Measurements from ENCODE around the gene LAMA3.

Gene LAMA3

DNA sequence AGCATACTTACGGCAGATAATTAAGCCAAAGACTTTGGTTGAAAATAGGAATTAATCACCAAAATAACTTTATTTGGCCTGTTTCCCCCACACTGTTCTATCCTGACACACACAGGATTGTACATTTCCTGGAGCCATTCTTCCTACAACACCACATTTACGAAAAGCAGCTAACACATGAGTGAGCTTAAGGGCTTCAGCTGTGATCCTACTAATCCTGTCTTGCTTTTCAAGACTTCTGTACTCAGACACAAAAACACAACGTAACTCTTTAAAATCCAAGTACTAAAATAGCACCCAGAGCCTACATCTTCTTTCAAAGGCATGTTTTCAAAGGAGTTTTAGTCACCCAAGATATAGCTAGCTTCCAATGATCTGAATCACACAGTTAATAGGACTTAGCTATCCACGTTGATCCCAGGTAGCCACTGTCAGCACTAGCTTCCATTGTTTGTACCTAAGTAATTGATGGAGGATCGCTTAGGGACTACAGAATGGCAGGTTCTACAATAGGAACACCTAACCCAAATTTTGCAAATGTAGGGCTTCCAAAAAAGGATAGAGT is 282.5 kb downstream of the LAMA3 start:
- DNase-seq (ENCODE audit: low read depth), result no peak

DNA sequence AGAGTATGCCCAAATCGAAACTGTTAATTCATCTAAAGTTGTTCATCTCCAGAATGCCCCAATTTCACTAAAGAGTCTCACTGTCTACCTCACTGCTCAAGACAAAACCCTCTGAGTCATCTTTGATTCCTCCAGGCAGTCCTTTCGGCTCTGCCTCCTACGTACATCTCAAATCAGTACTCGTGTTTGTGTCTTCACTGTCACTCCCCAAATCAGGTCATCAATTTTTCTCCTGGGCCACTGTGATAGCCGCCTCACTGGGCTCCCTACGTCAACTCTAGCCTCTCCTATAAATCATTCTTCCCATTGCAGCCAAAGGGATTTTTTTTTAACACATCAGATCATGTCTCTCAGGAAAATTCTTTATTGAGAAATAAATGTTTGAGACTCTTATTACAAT is 283.2 kb downstream of the LAMA3 start:
- DNase-seq (ENCODE audit: low read depth), result no peak

DNA sequence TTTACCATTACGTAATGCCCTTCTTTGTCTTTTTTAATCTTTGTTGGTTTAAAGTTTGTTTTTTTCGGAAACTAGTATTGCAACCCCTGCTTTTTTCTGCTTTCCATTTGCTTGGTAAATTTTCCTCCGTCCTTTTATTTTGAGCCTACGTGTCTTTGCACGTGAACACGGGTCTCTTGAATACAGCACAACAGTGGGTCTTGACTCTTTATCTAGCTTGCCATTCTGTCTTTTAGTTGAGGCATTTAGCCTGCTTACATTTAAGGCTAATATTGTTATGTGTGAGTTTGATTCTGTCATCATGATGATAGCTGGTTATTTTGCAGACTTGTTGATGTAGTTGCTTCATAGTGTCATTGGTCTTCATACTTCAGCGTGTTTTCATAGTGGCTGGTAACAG is 287.9 kb downstream of the LAMA3 start:
- no peak for DNase-seq (ENCODE audit: low read depth)

DNA sequence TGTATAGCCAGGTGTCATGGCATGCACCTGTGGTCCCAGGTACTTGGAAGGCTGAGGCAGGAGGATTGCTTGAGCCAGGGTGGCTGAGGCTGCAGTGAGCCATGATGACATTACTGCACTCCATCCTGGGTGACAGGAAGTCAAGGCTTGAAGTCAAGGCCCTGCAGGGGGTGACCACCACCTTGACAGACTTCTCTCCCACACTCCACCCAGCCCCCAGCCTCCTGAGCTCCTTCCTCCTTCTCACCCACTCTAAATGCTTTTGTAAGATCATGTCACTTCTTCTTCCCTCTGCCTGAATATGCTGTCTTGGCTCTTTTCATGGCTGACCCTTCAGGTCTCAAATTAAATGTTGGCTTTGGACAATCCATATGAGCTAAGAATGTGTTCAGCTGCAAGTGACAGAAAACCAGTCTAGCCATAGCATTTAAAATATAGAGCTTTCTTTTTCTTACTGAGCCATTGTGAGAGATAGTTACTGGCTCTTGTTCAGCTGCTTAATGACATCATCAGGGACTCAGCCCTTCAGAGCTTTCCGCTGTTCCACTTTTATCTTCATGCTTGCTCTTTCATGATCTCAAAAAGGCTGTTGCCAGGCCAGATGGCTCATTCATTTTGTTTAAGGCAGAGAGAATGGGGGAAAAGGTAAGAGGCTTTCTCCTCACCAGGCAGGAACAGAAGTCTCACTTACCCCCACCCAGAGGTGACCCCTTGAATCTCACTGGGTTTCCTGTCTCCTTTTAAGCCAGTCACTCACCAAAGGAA is 288.6 kb downstream of the LAMA3 start:
- DNase-seq (ENCODE audit: low read depth), result no peak

DNA sequence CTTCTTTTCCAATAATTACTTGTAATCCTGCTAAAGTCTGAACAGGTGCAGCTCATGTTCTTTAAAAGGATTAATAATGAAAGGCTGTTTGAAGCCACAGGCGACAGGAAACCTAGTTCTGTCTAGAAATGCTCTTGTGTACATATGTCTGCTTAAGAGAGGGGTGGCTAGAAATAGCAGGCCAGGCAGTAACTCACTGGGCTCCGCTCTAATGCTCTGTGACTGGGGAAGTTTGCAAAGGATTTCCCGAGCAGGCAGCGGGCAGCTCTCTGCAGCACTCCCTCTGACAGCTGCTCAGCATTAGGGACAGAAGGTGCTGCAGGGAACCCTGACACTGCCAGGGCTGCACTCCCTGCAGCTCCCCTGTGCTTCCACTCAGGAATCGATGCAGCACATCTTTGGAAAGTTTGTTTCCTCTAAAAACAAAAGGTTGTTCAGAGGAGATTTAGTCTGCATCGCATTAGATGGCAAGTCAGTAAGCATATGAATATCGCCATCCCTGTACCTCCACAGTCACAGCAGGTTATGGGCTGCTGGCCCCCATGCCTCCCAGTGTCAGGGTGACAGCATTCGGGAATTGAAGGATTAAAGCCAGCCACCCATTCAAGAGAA is 292.2 kb downstream of the LAMA3 start:
- no peak for DNase-seq (ENCODE audit: low read depth)

DNA sequence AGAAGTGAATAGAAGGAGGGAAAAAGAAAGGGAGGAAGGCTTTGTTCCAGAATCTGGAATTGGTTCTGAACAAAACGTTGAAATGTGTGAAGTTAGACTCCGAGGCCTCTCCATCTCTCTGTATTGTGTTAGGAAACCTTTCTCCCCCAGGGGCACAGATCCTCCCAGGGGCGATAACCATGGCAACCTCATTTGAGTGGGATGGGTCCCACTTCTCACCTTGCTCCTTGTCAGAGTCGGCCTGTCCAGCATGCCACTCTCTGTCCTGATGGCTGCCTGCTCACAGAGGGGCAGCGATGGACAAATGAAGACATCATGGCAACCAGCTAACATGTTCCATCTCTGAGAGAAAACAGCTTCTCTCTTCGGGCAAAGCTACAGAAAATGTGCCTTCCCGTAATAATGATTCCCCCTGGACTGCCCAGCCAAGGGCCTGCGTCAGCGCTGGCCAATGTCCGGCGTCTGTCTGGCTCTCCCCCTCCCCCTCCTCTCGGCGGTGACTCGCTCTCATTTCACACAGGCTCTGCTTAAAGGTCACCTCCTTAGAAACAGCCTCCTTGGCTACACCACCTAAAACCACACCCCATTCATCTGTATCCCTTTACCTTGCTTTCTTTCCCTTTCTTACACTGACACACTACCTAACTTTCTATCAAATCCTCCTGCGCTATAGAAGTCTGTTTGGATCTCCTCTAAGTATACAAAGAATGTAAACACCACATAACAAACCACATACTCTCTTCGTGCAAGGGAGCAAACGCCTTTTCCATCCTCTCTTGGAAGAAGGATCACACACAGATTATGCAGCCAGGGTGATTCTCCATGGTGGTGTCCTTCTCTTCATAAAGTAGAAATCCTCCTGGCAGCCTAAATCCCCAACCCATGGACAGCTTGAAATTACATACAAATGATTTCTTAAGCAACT is 293.2 kb downstream of the LAMA3 start:
- DNase-seq (ENCODE audit: low read depth), result no peak

DNA sequence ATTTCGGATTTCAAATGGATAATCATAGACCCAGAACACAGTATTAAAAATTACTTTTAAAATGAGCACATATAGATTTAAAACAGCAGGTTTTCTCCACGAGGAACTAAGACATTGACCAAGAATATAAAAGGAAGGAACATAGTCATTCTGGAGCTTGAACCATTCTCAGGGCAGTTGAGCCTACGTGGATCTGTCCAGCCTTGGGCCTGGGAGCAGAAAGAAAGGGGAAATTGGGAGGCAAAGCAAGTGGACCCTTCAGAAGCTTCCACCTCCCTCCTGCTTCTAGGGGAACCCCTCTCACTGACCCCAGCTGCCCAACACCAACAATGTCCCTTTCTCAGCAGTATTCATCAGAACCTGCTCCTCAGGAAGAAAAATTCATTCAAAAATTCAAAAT is 293.9 kb downstream of the LAMA3 start:
- no peak for DNase-seq (ENCODE audit: low read depth)

DNA sequence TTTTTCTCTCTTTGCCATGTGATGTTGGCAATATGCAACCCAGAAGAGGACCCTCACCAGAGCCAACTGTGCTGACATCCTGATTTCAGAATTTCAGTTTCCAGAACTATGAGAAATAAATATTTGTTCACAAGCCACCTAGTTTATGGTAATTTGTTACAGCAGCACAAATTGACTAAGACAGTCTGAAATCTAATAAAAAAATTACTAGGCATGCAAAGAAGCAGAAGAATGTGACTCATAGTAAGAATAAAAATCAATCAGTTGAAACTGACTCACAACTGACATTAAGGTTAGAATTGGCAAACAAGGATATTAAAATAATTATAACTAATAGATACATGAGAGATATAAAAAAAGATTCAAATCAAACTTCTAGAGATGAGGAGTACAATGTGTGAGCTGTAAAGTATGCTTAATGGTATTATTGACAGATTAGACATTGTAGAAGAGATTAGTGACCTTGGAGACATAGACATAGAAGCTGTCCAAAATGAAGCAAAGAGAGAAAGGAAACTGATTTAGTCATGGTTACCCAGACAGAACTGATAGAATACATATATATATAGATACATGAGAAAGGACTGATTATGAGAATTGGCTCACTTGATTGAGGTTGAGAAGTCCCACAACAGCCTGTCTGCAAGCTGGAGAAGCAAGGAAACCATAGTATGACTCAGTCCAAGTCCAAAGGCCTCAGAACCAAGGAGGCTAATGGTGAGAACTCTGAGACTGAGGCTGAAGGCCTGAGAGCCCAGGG is 297.5 kb downstream of the LAMA3 start:
- DNase-seq (ENCODE audit: low read depth), result no peak

DNA sequence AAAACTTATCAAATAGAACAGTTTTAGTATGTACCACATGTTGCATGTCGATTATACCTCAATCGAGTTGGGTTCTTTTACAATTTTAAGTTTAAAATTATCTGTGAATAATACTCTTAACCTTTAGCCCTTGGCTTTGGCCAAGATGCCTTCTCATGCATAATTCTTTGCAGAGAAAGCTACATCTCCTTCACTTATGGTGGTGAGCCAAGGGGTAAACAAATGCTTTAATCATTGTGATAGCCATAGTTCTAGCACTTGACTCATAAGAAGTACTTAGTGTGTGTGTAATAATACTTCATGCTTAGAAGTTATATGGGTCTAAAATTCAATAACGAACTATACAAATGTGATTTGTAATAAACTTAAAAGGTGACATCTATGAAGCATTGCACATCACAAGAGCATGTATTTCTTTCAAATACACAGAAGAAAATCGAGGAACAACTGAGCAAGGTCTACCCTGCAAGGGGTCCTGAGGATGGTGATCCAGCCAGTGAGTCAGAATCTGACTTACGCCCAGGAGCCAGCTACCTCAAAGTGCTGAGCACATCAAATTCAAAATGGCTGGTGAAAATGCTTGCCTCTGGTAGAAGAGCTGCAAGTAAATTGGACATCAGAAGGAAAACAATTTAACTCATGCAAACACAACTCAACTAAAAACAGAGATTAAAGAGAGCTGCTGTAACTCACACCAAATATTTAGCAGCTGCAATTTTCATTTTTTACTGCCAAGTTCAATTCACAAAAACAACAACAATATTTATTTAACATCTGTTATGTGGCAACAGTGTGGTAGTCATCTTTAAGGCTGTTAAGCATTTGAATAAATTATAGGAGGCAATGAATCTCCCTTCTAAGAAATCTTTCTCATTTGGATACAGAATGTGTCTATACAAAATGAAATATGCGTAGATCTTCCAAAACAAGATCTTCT is 301.5 kb downstream of the LAMA3 start:
- DNase-seq (ENCODE audit: low read depth), result no peak

DNA sequence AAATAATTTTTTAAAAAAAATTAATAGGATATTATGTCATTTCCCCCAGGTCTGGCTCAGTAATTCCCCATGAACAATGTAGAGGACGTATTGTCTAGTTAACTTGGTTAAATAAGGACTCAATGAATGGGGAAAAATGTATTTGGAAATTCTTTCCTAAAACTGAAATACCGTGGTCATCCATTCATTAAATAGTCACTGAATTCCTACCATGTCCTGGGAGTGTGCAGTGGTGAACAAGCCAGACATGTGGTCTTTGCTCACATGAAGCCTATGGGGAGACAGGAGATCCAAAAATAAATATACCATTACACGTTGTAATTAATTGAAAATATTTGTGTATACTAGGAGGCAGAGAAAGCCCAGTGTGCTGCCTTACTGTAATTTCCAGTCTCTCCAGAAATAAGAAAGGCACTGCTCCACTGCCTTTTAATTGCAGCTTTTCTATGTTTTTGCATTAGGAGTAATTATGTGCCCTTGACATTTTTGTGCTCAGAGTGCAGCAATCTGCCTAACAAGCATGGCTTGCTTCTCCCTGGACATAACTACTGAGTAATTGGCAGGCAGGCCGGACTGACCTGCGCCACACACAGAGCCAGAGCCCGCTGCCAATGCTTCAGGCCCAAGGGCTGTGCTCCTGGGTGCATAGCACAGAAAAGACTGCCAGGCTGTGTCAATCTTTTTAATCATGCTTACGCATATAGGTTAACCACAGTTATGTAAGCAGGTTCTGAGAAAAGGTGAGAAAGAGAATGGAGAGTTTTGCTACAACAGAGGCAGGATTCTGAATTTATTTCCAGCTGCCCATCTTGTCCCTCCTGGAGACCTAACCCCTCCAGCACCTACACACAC is 303.1 kb downstream of the LAMA3 start:
- no peak for DNase-seq (ENCODE audit: low read depth)

DNA sequence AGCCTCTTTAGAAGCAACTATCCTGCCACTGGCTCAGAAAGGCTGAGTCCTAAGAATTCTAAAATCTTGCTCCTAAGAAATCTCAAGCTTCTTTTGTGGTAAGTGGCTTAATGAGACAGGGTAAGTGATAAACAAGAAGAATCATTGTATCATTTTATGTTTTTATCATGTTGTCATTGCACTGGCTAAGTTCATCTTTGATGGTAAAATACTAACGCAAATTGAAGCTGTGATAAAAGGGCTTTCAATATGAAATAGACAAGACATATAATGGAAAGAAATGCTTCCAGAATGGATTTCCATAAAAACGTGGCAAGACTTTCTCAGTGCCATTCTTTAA is 303.7 kb downstream of the LAMA3 start:
- DNase-seq (ENCODE audit: low read depth), result no peak

DNA sequence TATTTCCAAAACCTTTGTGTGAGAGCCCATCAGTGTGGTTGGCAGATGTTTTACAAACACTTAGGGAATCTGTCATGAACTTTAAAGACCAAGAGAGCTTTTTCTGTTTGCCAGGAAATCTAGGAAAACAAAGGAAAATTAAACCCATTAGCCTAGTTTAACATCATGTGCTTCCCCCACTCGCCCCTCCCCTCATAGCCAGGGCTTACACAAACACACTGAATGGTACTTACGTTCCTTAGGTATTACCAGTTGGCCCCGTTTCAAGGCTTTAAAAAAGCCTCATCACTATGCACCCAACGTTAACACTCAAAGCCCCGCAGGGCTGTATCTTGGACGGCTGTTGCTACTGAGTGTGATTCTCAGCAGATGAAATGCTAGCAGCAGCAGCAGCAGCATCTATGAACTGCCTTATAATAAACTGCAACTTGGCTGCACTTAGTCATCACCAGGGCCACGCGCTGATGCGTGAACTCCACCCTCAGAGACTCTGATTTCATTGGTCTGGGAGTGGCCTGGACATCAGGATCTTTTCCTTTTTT is 305.2 kb downstream of the LAMA3 start:
- no peak for DNase-seq (ENCODE audit: low read depth)

DNA sequence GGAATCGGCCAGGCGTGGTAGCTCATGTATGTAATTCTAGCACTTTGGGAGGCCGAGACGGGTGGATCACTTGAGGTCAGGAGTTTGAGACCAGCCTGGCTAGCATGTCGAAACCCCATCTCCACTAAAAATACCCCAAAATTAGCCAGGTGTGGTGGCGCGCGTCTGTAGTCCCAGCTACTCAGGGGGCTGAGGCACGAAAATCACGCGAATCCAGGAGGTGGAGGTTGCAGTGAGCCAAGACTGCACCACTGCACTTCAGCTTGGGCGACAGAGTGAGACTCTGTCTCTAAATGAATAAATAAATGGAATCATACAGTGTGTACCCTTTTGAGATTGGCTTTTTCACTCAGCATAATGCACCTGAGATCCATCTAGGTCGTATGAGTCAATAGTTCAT is 305.9 kb downstream of the LAMA3 start:
- DNase-seq (ENCODE audit: low read depth), result no peak

DNA sequence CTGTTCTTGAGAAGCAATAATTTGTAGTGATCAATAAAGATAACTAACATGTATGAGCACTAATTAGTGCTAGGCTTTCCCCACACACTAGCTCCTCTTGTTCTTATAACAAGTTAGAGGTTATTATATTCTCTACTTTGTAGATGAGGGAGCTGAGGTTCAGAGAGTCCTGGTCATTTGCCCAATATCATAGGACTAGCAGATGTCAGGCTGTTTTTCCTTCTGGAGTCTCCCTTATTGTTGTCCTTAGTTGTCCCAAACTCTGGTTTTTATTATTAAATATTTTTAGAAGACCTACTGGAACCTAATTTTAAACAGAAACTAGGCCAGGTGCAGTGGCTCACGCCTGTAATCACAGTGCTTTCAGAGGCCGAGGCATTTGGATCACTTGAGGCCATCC is 308.8 kb downstream of the LAMA3 start:
- DNase-seq (ENCODE audit: low read depth), result no peak

DNA sequence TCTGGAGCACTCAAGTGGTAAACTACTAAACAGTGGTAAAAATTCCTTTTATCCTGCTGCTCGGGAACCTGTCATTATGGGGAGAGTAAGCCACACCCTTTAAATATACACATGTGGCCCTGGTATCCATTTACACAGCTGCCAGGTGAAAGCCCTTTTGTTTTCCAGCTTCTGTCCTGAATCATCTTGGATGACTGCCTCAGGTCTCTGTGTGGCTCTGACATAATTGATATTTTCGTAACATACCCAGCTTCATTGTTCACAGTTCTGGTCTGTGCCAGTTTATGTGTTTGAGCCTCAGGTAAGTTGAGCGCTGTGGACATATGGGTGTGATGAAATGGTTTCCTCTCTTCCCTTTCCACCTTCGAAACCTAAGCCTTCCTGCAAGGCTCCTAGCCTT is 309.6 kb downstream of the LAMA3 start:
- DNase-seq (ENCODE audit: low read depth), result no peak

DNA sequence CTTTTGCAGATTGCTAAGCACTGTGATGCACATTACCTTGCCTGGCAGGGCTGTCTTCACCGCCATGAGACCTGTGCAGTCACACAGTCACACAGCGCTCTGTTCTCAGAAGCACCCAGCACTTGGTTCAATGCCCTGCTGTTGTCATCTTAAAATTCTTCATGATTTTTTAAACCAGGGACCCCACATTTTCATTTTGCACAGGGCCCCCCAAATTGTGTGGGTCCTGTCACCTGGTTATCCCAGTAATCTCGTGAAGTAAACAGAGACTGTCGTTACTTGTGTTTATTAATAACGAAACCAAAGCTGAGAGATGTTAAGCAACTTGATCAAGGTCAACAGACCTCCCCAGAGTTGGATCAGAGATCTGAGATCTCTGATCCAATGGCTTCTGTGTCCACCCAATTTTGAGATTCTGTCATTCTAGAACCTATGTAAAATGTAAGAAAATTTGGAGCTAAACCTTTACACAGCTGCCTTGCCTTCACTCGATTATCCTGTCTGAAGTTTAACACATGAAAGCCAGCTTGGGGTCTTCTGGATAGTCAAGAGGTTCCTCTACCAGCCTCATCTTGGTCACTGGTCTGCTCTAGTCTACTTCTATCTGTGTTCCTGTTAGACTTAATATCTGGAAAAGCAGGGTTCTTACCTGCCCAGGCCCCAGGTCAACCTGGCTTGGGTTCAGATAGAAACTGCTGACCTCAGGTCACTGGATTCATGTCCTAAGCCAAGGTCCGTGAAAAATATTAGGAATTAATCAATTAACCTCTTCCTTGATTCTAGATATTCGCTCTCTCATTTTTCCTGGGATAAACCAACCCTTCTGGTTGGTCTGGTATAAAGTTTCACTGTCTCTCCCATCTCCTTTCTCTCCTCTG is 311.6 kb downstream of the LAMA3 start:
- no peak for DNase-seq (ENCODE audit: low read depth)

DNA sequence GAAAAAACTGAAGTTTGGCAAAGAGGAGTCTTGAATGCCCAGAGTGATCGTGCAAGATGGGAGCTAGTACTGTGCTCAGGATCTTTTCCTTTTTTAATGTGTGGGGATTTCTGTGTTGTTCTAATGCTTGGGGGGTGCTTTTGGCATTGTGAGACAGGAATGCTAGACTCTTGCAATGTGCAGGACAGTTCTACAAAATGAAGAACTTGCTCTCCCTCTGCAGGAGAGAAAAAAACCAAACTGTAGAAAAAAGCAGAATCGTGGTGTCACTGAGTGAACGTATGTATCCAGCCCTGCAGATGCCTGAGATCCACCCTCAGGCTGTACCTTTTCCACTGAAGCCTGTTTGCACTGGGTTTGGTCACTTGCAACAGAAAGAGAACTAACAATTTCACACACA is 313.2 kb downstream of the LAMA3 start:
- no peak for DNase-seq (ENCODE audit: low read depth)

DNA sequence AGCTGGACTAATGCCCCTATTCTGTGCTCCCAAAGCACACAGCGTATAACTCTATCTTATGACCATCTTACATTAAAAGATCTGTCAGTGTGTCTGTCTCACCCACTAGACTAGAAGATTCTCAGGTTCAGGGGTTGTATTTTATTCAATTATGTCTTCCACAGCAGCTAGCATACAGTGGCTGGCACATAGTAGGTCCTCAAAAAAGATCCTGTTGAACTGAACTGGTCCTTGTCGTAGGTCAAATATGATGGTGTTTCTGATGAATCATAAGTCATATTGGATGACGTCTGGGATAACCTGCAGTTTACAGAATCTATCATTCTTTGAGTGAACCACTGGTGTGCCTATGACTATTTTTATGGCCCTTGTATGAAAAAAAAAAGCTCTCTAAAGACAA is 314.0 kb downstream of the LAMA3 start:
- DNase-seq (ENCODE audit: low read depth), result no peak

All from stimulated activated CD4-positive, alpha-beta T cell treated with anti-CD3 and anti-CD28 coated beads, Interleukin-2, amount 100 ng/mL, for 4 hours (primary cell).